HG03460 (cell line): ENCODE measurements around the gene ERVV-1.
"Not testable (repeated sequence)": the region's sequence is repeated elsewhere in the genome, so short reads cannot be mapped to it uniquely, and the experiment has no call there.

Source experiments
- ATAC-seq: cut with Tn5 transposase; IDR thresholded peaks from one replicate; pipeline ENCODE4 v1.9.1; 2021; ENCODE audit not compliant: unreplicated experiment

Gene ERVV-1

DNA sequence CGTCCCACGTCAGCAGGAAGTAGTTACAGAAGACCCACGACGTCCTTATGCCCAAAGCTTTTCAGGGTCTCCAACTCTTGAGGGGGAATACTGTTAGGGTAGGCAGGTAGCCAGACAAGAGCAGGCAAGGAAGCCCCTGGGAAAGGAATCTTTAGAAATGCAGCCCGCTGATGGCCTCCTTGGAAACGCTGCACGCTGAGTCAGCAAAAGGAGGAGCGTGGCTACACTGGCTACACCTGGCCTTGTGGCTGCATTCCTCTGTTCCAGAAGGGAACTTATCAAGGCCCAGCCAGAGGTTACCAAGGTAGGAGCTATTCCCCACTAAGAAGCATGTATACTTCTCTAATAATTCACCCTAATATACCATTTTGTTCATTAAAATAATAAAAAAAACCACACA lies 2.0 kb downstream of the ERVV-1 start:
- no peak for ATAC-seq

DNA sequence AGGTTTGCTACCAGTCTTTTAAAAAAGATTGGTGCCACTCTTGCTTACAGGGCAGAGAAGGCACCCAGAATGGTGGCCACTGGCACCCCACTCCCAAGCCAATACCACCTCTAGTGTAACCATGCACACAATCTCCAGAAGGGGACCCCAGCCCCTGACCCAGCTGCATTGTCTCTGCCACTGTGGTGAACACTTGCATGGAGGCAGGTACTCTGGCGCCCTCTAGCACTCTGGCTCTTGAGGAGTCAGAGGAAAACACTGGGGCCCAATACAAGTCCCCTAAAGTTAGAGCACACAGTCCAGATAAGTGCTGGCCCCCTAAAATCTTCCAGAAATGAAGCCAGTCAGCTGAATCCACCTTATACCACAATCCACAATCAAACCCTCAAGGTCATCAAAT lies 6.0 kb downstream of the ERVV-1 start:
- ATAC-seq: no peak

DNA sequence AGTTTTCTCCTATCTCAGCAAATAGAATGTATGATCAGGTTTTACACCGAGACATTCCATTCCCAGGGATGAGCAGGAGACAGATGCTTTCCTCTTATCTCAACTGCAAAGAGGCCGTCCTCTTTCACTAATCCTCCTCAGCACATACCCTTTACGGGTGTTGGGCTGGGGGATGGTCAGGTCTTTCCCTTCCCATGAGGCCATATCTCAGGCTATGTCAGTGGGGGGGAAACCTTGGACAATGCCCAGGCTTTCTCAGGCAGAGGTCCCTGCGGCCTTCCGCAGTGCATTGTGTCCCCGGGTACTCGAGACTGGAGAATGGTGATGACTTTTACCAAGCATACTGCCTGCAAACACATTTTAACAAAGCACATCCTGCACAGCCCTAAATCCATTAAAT lies 14.6 kb downstream of the ERVV-1 start:
- not testable (repeated sequence) for ATAC-seq

DNA sequence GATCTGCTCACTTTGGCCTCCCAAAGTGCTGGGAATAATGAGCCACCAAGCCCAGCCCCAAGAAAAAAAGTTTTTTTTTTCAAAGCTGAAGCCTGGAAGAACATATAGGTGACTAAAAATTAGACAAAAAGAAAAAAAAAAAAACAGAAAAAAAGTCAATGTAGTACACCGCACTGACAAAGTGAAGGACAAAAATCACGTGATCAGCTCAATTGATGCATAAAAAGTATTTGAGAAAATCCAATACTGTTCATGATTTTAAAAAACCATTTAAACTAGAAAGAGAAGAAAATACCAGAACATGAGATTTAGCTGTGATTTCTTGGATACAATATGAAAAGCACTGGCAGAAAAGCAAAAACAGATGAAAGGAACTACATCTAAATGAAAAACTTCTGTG lies 20.3 kb downstream of the ERVV-1 start:
- no peak for ATAC-seq

DNA sequence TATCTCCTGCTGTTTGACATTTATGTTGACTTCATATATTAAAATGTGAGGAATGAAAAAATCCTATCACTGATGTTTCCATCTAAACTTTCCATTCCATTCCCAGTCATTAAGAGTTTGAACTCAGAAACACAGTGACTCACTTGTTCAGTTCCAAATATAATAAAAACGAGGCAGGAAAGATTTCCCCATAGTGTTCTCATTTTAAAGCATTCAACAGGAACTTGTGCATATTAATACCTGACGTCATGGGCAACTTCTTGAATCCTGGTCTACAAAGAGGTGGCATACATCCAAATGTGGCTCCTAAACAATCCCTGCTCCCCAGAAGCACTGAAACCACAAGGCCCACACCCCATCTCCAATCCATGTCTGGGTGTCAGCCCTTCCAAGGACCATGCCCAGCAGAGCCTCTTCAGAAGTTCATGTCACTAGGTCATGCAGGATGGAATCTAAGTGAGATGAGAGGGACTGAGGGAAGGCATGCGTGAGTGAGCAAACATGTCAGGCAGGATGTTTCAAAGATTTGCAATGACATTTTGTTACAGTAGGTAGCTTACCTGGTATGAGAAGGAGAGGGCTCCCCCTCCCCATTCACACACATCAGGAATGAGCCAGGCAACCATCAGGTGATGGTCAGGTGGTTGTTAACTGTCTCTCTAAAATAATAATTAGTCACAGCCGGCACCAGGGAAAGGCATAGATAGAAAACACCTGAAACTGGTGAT lies 21.4 kb downstream of the ERVV-1 start:
- no peak for ATAC-seq

DNA sequence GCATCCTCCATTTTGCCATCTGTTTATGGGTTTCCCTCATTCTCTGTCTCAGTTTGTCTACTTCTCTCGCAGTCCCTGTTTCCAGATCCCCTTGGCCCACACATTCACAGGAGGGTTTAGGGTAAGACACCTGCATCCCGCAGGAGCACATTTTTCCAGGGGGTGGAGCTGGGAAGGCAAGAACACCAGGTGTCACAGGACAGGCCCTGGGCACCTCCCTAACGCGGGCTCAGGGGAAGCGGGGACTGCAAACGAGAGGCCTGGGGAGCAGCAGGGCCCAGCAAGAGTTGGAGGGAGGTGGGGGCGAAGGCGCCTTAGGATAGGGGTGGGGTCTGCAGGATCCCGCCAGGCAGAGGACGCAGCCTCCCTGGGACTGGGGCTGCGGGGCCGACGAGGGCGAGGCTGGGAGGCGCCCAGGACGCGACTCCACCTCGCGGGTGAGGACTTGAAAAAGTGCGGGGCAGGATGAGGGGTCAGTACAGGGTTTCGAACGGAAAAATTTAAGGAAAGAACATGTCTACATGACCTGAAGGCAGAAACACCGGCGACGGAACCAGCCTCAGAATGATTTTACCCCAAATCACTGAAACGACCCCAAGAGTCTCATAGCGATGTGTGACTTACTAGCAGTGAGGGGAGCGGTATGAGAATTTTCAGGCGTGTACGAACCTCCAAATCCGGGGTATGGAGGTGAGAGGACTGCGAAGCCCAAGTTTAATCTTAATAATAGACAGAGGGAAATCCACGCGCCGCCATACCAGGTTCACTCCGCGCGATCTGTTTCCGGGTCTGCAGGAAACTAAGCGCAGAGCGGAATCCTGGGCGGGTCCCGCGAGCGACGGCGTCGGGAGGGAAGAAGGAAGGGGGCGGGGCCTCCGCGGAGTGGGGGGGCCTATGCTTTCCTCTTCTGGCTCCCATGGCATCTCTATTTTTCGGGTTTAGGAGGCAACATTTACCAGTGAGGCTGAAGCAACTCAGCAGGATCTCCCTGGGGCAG lies 23.7 kb downstream of the ERVV-1 start:
- ATAC-seq: no peak

DNA sequence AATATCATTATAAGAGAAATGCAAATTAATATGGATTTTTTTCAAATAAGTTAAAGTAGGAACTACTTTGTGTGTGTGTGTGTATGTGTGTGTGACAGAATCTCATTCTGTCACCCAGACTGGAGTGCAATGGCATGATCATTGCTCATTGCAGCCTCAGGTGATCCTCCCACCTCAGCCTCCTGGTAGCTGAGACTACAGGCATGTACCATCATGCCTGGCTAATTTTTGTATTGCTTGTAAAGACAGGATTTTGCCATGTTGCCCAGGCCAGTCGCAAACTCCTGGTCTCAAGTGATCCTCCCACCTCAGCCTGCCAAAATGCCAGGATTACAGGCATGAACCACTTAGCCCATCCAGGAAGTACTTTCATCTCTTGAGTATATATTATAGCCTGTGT lies 27.6 kb downstream of the ERVV-1 start:
- ATAC-seq: no peak

DNA sequence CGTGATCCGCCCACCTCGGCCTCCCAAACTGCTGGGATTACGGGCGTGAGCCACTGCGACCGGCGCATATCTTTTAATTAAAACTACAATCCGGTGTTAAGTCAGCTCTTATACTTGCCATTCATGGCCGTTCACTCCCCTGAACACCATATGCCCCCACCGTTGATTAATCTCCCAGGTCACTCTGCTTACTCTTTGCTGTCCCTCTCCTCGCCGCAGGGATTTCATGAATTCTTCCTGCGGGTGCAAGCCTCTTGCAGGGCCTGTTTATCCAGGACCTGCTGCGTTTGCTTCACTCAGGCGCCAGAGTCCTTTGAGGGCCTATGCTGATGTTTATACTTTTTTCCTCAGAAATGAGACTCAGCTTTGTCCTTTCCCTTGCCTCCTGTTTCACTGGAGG lies 31.8 kb downstream of the ERVV-1 start:
- no peak for ATAC-seq

DNA sequence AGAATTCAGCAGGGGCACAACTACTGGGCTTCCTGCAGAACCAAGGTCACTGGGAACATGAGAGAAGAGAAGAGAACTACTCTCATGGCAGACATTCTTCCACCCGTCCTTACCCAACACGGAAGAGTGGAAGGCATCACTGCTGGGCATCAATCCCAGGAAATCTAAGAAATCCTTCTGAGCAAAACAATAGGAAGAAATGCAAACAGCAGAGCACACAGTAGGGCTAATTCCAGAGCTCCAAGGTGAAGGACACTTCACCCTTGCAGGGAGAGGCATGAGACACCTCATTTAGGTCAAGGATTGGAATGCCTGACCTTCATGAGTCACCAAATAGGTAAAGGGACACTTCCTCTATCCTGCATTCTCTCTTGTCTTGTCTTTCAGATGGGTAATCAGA lies 33.7 kb downstream of the ERVV-1 start:
- ATAC-seq: no peak

DNA sequence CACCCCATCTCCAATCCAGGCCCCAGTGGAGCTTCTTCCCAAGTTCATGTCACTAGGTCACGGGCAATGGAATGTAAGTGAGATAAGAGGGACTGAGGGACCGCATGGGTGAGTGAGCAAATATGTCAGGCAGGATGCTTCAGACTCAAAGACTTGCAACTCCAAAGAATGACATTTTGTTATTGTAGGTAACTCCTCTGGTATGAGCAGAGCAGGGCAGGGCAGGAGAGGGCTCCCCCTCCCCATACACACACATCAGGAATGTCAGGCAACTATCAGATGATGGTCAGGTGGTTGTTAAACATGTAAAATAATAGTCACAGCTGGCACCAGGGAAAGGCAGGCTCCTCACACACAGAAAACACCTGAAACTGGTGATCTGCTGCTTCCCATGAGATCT lies 41.4 kb downstream of the ERVV-1 start:
- no peak for ATAC-seq

DNA sequence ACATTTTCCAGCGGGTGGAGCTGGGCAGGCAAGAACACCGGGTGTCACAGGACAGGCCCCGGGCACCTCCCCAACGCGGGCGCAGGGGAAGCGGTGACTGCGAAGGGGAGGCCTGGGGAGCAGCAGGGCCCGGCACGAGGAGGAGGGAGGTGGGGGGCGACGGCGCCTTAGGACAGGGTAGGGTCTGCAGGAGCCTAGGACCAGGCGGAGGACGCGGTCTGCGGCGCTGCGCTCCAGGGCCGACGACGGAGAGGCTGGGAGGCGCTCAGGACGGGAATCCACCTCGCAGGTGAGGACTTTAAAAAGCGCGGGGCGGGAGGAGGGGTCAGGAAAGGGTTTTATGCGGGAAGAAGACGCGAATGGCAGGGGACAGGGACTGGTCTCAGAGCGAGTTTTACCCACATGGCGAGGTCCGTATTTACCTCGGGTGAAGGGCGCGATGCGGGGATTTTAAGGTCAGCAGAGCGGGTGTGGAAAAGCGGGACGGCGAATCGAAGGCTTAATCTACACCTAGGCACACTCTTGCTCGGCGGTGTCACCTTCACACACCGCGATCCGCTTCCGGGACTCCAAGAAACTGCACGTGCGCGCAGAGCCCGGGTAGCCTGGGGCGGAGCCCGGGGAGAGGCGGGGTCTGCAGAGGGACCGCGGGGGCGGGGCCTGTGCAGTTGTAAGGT lies 44.3 kb downstream of the ERVV-1 start:
- no peak for ATAC-seq
